PFSK-1 (cell line): ENCODE data around the gene RPA3.

Experiments
- POLR2AphosphoS5 ChIP-seq: IDR thresholded peaks from 2 replicates; pipeline ENCODE4 v1.6.1; 2012; ENCODE audit warnings: low read depth, mild to moderate bottlenecking, control low read depth, low read length, moderate library complexity
- SIN3A ChIP-seq: IDR thresholded peaks from 2 replicates; pipeline ENCODE4 v1.6.1; 2012; ENCODE audit warnings: mild to moderate bottlenecking, low read length, moderate library complexity, borderline replicate concordance; ENCODE audit not compliant: insufficient read depth
- TAF1 ChIP-seq: IDR thresholded peaks from 2 replicates; pipeline ENCODE4 v1.6.1; 2012; ENCODE audit warnings: low read length, control low read depth, borderline replicate concordance; ENCODE audit not compliant: insufficient read depth
- TF ChIP-seq, protein P1 (sequence below), 2 experiments: IDR thresholded peaks; 2 replicates each; pipeline versions ENCODE4 v1.6.1 to v1.8.0; 2011 to 2012; ENCODE audit warnings: low read depth in 2 of 2, low read length in 2 of 2, control low read depth in 1 of 2, inconsistent platforms in 1 of 2, mild to moderate bottlenecking in 1 of 2, moderate library complexity in 1 of 2; ENCODE audit not compliant: insufficient read depth in 1 of 2

DNA sequence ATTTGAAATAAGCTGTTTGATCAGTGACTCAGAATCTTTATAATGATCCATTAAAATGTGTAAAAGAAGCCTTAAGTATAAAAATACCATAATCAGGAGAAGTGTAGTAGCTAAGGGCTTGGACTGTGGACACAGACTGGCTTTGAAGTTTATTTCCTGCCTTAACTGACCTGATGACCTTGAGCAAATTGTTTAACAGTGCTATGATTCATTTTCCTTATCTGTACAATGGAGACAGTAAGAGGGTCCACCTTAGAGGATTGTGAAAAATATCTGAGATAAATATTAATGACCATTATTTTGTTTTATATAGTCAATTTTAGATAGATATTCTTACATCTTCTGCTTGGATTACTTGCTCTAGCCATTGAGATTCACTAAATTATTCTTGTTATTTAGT is 13.3 kb upstream of the RPA3 start:
- TF ChIP-seq, protein P1, sequence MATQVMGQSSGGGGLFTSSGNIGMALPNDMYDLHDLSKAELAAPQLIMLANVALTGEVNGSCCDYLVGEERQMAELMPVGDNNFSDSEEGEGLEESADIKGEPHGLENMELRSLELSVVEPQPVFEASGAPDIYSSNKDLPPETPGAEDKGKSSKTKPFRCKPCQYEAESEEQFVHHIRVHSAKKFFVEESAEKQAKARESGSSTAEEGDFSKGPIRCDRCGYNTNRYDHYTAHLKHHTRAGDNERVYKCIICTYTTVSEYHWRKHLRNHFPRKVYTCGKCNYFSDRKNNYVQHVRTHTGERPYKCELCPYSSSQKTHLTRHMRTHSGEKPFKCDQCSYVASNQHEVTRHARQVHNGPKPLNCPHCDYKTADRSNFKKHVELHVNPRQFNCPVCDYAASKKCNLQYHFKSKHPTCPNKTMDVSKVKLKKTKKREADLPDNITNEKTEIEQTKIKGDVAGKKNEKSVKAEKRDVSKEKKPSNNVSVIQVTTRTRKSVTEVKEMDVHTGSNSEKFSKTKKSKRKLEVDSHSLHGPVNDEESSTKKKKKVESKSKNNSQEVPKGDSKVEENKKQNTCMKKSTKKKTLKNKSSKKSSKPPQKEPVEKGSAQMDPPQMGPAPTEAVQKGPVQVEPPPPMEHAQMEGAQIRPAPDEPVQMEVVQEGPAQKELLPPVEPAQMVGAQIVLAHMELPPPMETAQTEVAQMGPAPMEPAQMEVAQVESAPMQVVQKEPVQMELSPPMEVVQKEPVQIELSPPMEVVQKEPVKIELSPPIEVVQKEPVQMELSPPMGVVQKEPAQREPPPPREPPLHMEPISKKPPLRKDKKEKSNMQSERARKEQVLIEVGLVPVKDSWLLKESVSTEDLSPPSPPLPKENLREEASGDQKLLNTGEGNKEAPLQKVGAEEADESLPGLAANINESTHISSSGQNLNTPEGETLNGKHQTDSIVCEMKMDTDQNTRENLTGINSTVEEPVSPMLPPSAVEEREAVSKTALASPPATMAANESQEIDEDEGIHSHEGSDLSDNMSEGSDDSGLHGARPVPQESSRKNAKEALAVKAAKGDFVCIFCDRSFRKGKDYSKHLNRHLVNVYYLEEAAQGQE (IDR thresholded peaks at IDR 0.05; ENCODE audit: insufficient read depth in 1 of 2, low read depth in 2 of 2, low read length in 2 of 2): no peak
- TF ChIP-seq TAF1 (no peak), POLR2AphosphoS5 (no peak), SIN3A (no peak)
